GM18519 (cell line): ENCODE results near the gene SLC25A25.

ENCODE experiments used
- ATAC-seq: cut with Tn5 transposase; IDR thresholded peaks from one replicate; pipeline ENCODE4 v1.9.1; 2021; ENCODE audit warnings: mild to moderate bottlenecking, moderate library complexity; ENCODE audit not compliant: unreplicated experiment, low FRiP score

SLC25A25 gene

DNA sequence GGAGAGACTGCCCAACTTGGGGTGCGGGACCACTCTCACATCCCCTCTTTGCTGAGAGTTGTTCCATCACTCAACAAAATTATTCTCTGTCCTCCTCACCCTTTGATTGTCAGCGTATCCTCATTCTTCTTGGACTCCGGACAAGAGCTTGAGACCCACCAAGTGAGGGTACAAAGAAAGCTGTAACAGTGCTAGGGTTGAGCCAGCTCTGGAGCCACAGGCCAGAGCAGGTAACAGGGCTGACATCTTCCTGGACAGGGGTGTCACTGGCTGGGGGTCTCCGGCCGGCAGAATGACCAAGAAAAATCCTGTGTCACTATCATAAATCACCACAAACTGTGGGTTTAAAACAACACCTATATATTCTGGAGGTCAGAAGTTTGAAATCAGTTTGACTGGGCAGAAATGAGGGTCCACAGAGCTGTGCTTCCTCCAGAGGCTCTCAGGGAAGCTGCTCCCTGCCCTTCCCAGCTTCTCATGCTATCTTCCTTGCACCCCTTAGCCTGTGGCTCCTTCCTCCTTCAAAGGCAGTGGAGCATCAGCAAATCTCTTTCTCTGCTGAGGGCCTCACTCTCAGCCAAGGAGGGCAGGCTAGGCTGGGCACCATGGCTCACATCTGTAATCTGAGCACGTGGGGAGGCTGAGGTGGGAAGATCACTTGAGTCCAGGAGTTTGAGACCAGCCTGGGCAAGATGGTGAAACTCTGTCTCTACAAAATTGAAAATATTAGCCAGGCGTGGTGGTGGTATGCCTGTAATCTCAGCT is 87.9 kb downstream of the SLC25A25 start:
- ATAC-seq, result no peak
